K562 (cell line): ENCODE results near the gene ZBTB22. TPM values are rescaled to one million over a fixed set of nuclear protein-coding genes. Genes with fewer than 3 reads are reported as not detected.

Experiments
- FIP1L1 ChIP-seq: fragments of 200-400 bp; formaldehyde crosslinking; IDR thresholded peaks from 2 replicates; pipeline ENCODE4 v1.6.1; 2018; ENCODE audit warnings: mild to moderate bottlenecking, low read depth, low read length; ENCODE audit not compliant: poor library complexity, severe bottlenecking
- HNRNPL ChIP-seq: fragments of 200-400 bp; formaldehyde crosslinking; IDR thresholded peaks from 2 replicates; pipeline ENCODE4 v1.6.1; 2017; ENCODE audit warnings: low read depth, mild to moderate bottlenecking, low read length
- NR2C1 ChIP-seq, 2 experiments: fragments of 450-650 bp; IDR thresholded peaks; 2 replicates each; pipeline ENCODE4 v1.6.1; 2017; ENCODE audit warnings: mild to moderate bottlenecking in 2 of 2, antibody characterized with exemption in 1 of 2, inconsistent platforms in 1 of 2, missing compliant biosample characterization in 1 of 2, missing genetic modification characterization in 1 of 2
- PHTF2 ChIP-seq: fragments of 250-450 bp; sonication (Bioruptor Pico); IDR thresholded peaks from 2 replicates; pipeline ENCODE4 v1.5.0; 2021; ENCODE audit warnings: mild to moderate bottlenecking
- POLR3A ChIP-seq: IDR thresholded peaks from 2 replicates; pipeline ENCODE4 v1.6.1; 2011; ENCODE audit warnings: borderline replicate concordance, mild to moderate bottlenecking, moderate library complexity; ENCODE audit not compliant: insufficient read length, insufficient read depth; ENCODE audit errors: extremely low read depth
- PREB ChIP-seq: sonication (generic); formaldehyde crosslinking; IDR thresholded peaks from 2 replicates; pipeline ENCODE4 v1.8.1; 2023; ENCODE audit warnings: mild to moderate bottlenecking, missing genetic modification reagents
- PTBP1 ChIP-seq: fragments of 200-400 bp; formaldehyde crosslinking; IDR thresholded peaks from 2 replicates; pipeline ENCODE4 v1.6.1; 2017; ENCODE audit warnings: low read depth, low read length
- SIX5 ChIP-seq, 2 experiments: IDR thresholded peaks; 2 replicates each; pipeline ENCODE4 v1.6.1; 2011; ENCODE audit warnings: low read length in 2 of 2, borderline replicate concordance in 1 of 2, low read depth in 1 of 2, mild to moderate bottlenecking in 1 of 2, moderate library complexity in 1 of 2; ENCODE audit not compliant: insufficient read depth in 1 of 2
- SNAPC5 ChIP-seq: fragments of 250-450 bp; sonication (Bioruptor Pico); IDR thresholded peaks from 2 replicates; pipeline ENCODE4 v1.8.0; 2021; ENCODE audit warnings: moderate library complexity, mild to moderate bottlenecking, inconsistent platforms
- STAT5B ChIP-seq: fragments of 250-450 bp; sonication (Bioruptor Pico); IDR thresholded peaks from 2 replicates; pipeline ENCODE4 v1.8.0; 2021; ENCODE audit warnings: mild to moderate bottlenecking, inconsistent platforms
- TCF7L2 ChIP-seq: fragments of 150-350 bp; IDR thresholded peaks from 2 replicates; pipeline ENCODE4 v1.6.1; 2016; ENCODE audit warnings: low read depth, mild to moderate bottlenecking, low read length, moderate library complexity
- TSC22D4 ChIP-seq: fragments of 450-650 bp; IDR thresholded peaks from 2 replicates; pipeline ENCODE4 v1.6.1; 2016; ENCODE audit warnings: missing genetic modification characterization, missing biosample characterization, control low read depth
- YBX1 ChIP-seq: fragments of 450-650 bp; IDR thresholded peaks from 2 replicates; pipeline ENCODE4 v1.7.1; 2016; ENCODE audit warnings: mild to moderate bottlenecking
- ZNF592 ChIP-seq: fragments of 450-650 bp; IDR thresholded peaks from 2 replicates; pipeline ENCODE4 v1.6.1; 2017; ENCODE audit warnings: antibody characterized with exemption, mild to moderate bottlenecking
- ZNF785 ChIP-seq: fragments of 250-450 bp; sonication (Bioruptor Pico); IDR thresholded peaks from 2 replicates; pipeline ENCODE4 v1.4.0; 2020; ENCODE audit warnings: mild to moderate bottlenecking
- ZSCAN32 ChIP-seq: fragments of 450-650 bp; formaldehyde crosslinking; IDR thresholded peaks from 2 replicates; pipeline ENCODE4 v1.4.0; 2020; ENCODE audit warnings: mild to moderate bottlenecking, moderate library complexity
- polyA plus RNA-seq, 8 experiments: library from polyadenylated mRNA; depleted of rRNA in 4 of 8; stranded (reverse) in 5 of 8; unstranded in 3 of 8; fragments of >200 nt; fragmentation: Nextera tagmentation in 2 of 8; fragmentation: Illumina TruSeq in 1 of 8; extraction: Ambion mirVana in 2 of 8; extraction: Trizol in 1 of 8; gene quantifications; 2 replicates each; pipeline versions ENCODE4 v1.2.1 to v1.2.3, GENCODE V29; 2011 to 2014; ENCODE audit warnings: inconsistent platforms in 1 of 8, missing spikeins in 1 of 8
- total RNA-seq, 7 experiments: library from RNA; depleted of rRNA in 6 of 7; stranded (reverse); fragments of >200 nt in 6 of 7; fragmentation: Illumina TruSeq in 2 of 7; extraction: Trizol in 2 of 7; gene quantifications; 2 replicates each; pipeline versions ENCODE4 v1.2.1 to v1.2.3, GENCODE V29; 2011 to 2021; ENCODE audit warnings: low replicate concordance in 1 of 7
- TF ChIP-seq, protein P1 (sequence below): fragments of 250-450 bp; sonication (Bioruptor Pico); IDR thresholded peaks from 2 replicates; pipeline ENCODE4 v1.4.0; 2020; ENCODE audit warnings: mild to moderate bottlenecking
- TF ChIP-seq, protein P2 (sequence below): sonication (generic); formaldehyde crosslinking; IDR thresholded peaks from 2 replicates; pipeline ENCODE4 v1.8.1; 2023; ENCODE audit warnings: mild to moderate bottlenecking, missing genetic modification reagents

ZBTB22 gene
- total and polyA plus RNA-seq, 9 of the 15 experiments (the other 6 are each of a cell fraction or from before 2014, with no cell fraction given) = 0.21 to 11.9 (median 7.1) TPM

GRCh38 chr6:33312361-33313104, 5.0 kb downstream of the ZBTB22 start (continued):
- TF ChIP-seq, protein P1, sequence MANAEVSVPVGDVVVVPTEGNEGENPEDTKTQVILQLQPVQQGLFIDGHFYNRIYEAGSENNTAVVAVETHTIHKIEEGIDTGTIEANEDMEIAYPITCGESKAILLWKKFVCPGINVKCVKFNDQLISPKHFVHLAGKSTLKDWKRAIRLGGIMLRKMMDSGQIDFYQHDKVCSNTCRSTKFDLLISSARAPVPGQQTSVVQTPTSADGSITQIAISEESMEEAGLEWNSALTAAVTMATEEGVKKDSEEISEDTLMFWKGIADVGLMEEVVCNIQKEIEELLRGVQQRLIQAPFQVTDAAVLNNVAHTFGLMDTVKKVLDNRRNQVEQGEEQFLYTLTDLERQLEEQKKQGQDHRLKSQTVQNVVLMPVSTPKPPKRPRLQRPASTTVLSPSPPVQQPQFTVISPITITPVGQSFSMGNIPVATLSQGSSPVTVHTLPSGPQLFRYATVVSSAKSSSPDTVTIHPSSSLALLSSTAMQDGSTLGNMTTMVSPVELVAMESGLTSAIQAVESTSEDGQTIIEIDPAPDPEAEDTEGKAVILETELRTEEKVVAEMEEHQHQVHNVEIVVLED (CRISPR knock-in tag) = no peak
- TF ChIP-seq, protein P2, sequence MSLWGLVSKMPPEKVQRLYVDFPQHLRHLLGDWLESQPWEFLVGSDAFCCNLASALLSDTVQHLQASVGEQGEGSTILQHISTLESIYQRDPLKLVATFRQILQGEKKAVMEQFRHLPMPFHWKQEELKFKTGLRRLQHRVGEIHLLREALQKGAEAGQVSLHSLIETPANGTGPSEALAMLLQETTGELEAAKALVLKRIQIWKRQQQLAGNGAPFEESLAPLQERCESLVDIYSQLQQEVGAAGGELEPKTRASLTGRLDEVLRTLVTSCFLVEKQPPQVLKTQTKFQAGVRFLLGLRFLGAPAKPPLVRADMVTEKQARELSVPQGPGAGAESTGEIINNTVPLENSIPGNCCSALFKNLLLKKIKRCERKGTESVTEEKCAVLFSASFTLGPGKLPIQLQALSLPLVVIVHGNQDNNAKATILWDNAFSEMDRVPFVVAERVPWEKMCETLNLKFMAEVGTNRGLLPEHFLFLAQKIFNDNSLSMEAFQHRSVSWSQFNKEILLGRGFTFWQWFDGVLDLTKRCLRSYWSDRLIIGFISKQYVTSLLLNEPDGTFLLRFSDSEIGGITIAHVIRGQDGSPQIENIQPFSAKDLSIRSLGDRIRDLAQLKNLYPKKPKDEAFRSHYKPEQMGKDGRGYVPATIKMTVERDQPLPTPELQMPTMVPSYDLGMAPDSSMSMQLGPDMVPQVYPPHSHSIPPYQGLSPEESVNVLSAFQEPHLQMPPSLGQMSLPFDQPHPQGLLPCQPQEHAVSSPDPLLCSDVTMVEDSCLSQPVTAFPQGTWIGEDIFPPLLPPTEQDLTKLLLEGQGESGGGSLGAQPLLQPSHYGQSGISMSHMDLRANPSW (CRISPR knock-in tag) = no peak
- no peak for TF ChIP-seq ZNF592
- no peak for TF ChIP-seq YBX1
- no peak for TF ChIP-seq PREB (CRISPR knock-in tag)
- no peak for TF ChIP-seq PTBP1
- TF ChIP-seq PHTF2 (CRISPR knock-in tag) = no peak
- TF ChIP-seq STAT5B (CRISPR knock-in tag) = no peak
- no peak for TF ChIP-seq POLR3A
- TF ChIP-seq NR2C1 (IDR thresholded peaks at IDR 0.05) = no peak; the same call in 1 of the 2 replicates
- TF ChIP-seq NR2C1 (tag; IDR thresholded peaks at IDR 0.05) = no peak
- no peak for TF ChIP-seq TSC22D4
- no peak for TF ChIP-seq ZSCAN32 (CRISPR knock-in tag)
- no peak for TF ChIP-seq FIP1L1
- no peak for TF ChIP-seq SIX5 (IDR thresholded peaks at IDR 0.05; ENCODE audit: borderline replicate concordance in 1 of 2, insufficient read depth in 1 of 2, low read depth in 1 of 2, low read length in 2 of 2)
- TF ChIP-seq SNAPC5 (CRISPR knock-in tag) = no peak
- TF ChIP-seq TCF7L2 = no peak
- TF ChIP-seq ZNF785 (CRISPR knock-in tag) = no peak
- no peak for TF ChIP-seq HNRNPL
